Upper lobe of left lung (tissue), 4 donors: Measurements from ENCODE around the gene MRPL22.

Source experiments
- CTCF ChIP-seq, 6 experiments: fragments of 450-650 bp in 4 of 6; fragments of 200-600 bp in 2 of 6; sonication (generic) in 2 of 6; IDR thresholded peaks; one replicate each; pipeline ENCODE4 v1.5.1; 2016 to 2019; ENCODE audit warnings: antibody characterized with exemption in 6 of 6
- POLR2A ChIP-seq, 4 donors: fragments of 450-650 bp; IDR thresholded peaks; one replicate each; pipeline ENCODE4 v1.5.1; 2016 to 2017; ENCODE audit warnings: antibody characterized with exemption in 4 of 4, mild to moderate bottlenecking in 2 of 4
- POLR2AphosphoS5 ChIP-seq, 2 donors: sonication (generic); formaldehyde crosslinking; IDR thresholded peaks; one replicate each; pipeline ENCODE4 v1.5.1; 2017; ENCODE audit warnings: antibody characterized with exemption in 2 of 2

GRCh38 chr5:154933537-154933936 is 7.3 kb upstream of the MRPL22 start:
- TF ChIP-seq CTCF (IDR thresholded peaks at IDR 0.05) (no peak), POLR2A (IDR thresholded peaks at IDR 0.05) (no peak), POLR2AphosphoS5 (IDR thresholded peaks at IDR 0.05) (no peak)
